K562 (cell line): ENCODE data around the gene YBX2. TPM values are rescaled to one million over a fixed set of nuclear protein-coding genes. Genes with fewer than 3 reads are reported as not detected.
A peak's percentile ranks its signal among the peaks of the same experiment; 100 is the strongest.

ENCODE experiments used
- FOXJ2 ChIP-seq: fragments of 200-800 bp; sonication (Bioruptor generic); IDR thresholded peaks from 2 replicates; pipeline ENCODE4 v1.6.1; 2016; ENCODE audit warnings: missing genetic modification characterization, missing compliant biosample characterization
- KDM1A ChIP-seq, 2 experiments: fragments of 450-650 bp; IDR thresholded peaks; 2 replicates each; pipeline ENCODE4 v1.6.1; 2016; ENCODE audit warnings: mild to moderate bottlenecking in 2 of 2
- MEIS2 ChIP-seq: fragments of 450-650 bp; IDR thresholded peaks from 2 replicates; pipeline ENCODE4 v1.6.1; 2014; ENCODE audit warnings: mild to moderate bottlenecking; ENCODE audit not compliant: partially characterized antibody
- NR4A1 ChIP-seq, 2 experiments: fragments of 250-450 bp in 1 of 2; fragments of 450-650 bp in 1 of 2; sonication (Bioruptor Pico) in 1 of 2; IDR thresholded peaks; 2 replicates each; pipeline versions ENCODE4 v1.4.0 to v1.6.1; 2016 to 2020; ENCODE audit warnings: mild to moderate bottlenecking in 2 of 2, missing compliant biosample characterization in 1 of 2, missing genetic modification characterization in 1 of 2, moderate library complexity in 1 of 2
- TCFL5 ChIP-seq: fragments of 250-450 bp; sonication (Bioruptor Pico); conservative IDR thresholded peaks from 2 replicates; pipeline ENCODE4 v1.6.1; 2021; ENCODE audit warnings: mild to moderate bottlenecking, moderate library complexity, matching md5 sums
- polyA plus RNA-seq, 8 experiments: library from polyadenylated mRNA; depleted of rRNA in 4 of 8; stranded (reverse) in 5 of 8; unstranded in 3 of 8; fragments of >200 nt; fragmentation: Nextera tagmentation in 2 of 8; fragmentation: Illumina TruSeq in 1 of 8; extraction: Ambion mirVana in 2 of 8; extraction: Trizol in 1 of 8; gene quantifications; 2 replicates each; pipeline versions ENCODE4 v1.2.1 to v1.2.3, GENCODE V29; 2011 to 2014; ENCODE audit warnings: inconsistent platforms in 1 of 8, missing spikeins in 1 of 8
- total RNA-seq, 7 experiments: library from RNA; depleted of rRNA in 6 of 7; stranded (reverse); fragments of >200 nt in 6 of 7; fragmentation: Illumina TruSeq in 2 of 7; extraction: Trizol in 2 of 7; gene quantifications; 2 replicates each; pipeline versions ENCODE4 v1.2.1 to v1.2.3, GENCODE V29; 2011 to 2021; ENCODE audit warnings: low replicate concordance in 1 of 7
- TF ChIP-seq, protein P1 (sequence below): sonication (generic); formaldehyde crosslinking; IDR thresholded peaks from 2 replicates; pipeline ENCODE4 v1.8.0; 2022; ENCODE audit warnings: mild to moderate bottlenecking, missing genetic modification reagents
- TF ChIP-seq, protein P2 (sequence below): fragments of 250-450 bp; sonication (Bioruptor Pico); IDR thresholded peaks from 2 replicates; pipeline ENCODE4 v1.5.0; 2021
- TF ChIP-seq, protein P3 (sequence below): fragments of 450-650 bp; IDR thresholded peaks from 2 replicates; pipeline ENCODE4 v1.6.1; 2018; ENCODE audit not compliant: partially characterized antibody

YBX2 gene
- total and polyA plus RNA-seq, 9 of the 15 experiments (the other 6 are each of a cell fraction or from before 2014, with no cell fraction given): 0.03 to 0.59 (median 0.27) TPM; not detected in 6

DNA sequence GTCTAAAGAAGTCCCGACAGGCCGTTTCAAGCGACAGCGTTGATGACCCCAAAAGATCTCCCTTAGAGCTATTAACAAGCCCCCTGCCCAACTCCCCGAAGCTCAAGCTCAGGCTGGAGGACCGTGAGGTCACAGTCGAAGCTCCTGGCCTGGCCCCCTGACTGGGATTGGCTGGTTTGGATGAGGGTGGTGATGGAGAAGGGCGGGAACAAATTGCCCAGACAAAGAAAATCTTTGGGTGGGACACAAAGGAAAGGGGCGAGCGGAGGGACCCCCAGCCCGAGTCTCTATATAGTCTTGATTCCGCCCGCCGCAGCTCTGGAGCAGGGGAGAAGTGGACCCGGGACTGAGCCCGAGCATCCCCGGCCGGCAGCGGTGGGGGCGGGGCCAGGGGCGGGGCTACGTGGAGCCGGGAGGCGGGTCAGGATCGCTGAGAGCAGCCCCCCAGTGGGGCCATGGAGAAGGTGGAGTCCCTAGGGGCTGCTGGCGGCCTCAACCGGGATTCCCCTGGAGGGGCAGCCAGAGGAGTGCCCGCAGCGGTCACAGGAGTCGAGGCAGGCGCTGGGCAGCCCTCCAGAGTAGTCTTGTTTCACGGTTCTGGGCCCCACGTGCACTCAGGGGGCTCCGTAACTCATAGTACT lies 35.7 kb upstream of the YBX2 start (continued):
- TF ChIP-seq, protein P1, sequence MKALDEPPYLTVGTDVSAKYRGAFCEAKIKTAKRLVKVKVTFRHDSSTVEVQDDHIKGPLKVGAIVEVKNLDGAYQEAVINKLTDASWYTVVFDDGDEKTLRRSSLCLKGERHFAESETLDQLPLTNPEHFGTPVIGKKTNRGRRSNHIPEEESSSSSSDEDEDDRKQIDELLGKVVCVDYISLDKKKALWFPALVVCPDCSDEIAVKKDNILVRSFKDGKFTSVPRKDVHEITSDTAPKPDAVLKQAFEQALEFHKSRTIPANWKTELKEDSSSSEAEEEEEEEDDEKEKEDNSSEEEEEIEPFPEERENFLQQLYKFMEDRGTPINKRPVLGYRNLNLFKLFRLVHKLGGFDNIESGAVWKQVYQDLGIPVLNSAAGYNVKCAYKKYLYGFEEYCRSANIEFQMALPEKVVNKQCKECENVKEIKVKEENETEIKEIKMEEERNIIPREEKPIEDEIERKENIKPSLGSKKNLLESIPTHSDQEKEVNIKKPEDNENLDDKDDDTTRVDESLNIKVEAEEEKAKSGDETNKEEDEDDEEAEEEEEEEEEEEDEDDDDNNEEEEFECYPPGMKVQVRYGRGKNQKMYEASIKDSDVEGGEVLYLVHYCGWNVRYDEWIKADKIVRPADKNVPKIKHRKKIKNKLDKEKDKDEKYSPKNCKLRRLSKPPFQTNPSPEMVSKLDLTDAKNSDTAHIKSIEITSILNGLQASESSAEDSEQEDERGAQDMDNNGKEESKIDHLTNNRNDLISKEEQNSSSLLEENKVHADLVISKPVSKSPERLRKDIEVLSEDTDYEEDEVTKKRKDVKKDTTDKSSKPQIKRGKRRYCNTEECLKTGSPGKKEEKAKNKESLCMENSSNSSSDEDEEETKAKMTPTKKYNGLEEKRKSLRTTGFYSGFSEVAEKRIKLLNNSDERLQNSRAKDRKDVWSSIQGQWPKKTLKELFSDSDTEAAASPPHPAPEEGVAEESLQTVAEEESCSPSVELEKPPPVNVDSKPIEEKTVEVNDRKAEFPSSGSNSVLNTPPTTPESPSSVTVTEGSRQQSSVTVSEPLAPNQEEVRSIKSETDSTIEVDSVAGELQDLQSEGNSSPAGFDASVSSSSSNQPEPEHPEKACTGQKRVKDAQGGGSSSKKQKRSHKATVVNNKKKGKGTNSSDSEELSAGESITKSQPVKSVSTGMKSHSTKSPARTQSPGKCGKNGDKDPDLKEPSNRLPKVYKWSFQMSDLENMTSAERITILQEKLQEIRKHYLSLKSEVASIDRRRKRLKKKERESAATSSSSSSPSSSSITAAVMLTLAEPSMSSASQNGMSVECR: peak; percentile 42; the same call in 1 of the 2 replicates
- TF ChIP-seq, protein P2, sequence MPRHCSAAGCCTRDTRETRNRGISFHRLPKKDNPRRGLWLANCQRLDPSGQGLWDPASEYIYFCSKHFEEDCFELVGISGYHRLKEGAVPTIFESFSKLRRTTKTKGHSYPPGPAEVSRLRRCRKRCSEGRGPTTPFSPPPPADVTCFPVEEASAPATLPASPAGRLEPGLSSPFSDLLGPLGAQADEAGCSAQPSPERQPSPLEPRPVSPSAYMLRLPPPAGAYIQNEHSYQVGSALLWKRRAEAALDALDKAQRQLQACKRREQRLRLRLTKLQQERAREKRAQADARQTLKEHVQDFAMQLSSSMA (CRISPR knock-in tag): no peak
- TF ChIP-seq NR4A1 (CRISPR knock-in tag; IDR thresholded peaks at IDR 0.05) (no peak), NR4A1 (tag; IDR thresholded peaks at IDR 0.05) (no peak), MEIS2 (peak; percentile 41), KDM1A (IDR thresholded peaks at IDR 0.05) (peak in 1 of 2 experiments; percentile 39; a peak in 2 of 4 replicates), FOXJ2 (tag) (no peak), TCFL5 (CRISPR knock-in tag) (no peak)
- TF ChIP-seq, protein P3, sequence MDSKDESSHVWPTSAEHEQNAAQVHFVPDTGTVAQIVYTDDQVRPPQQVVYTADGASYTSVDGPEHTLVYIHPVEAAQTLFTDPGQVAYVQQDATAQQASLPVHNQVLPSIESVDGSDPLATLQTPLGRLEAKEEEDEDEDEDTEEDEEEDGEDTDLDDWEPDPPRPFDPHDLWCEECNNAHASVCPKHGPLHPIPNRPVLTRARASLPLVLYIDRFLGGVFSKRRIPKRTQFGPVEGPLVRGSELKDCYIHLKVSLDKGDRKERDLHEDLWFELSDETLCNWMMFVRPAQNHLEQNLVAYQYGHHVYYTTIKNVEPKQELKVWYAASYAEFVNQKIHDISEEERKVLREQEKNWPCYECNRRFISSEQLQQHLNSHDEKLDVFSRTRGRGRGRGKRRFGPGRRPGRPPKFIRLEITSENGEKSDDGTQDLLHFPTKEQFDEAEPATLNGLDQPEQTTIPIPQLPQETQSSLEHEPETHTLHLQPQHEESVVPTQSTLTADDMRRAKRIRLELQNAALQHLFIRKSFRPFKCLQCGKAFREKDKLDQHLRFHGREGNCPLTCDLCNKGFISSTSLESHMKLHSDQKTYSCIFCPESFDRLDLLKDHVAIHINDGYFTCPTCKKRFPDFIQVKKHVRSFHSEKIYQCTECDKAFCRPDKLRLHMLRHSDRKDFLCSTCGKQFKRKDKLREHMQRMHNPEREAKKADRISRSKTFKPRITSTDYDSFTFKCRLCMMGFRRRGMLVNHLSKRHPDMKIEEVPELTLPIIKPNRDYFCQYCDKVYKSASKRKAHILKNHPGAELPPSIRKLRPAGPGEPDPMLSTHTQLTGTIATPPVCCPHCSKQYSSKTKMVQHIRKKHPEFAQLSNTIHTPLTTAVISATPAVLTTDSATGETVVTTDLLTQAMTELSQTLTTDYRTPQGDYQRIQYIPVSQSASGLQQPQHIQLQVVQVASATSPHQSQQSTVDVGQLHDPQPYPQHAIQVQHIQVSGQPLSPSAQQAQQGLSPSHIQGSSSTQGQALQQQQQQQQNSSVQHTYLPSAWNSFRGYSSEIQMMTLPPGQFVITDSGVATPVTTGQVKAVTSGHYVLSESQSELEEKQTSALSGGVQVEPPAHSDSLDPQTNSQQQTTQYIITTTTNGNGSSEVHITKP: peak; percentile 86
